IMR-90 (cell line): ENCODE measurements around the gene FBXL4. TPM values are rescaled to one million over a fixed set of nuclear protein-coding genes. Genes with fewer than 3 reads are reported as not detected.

ENCODE experiments used
- ATAC-seq: fragments of 200-7000 bp; cut with Tn5 transposase; 2 replicates; pipeline ENCODE4 v1.9.1; 2020; ENCODE audit warnings: low read depth, mild to moderate bottlenecking, moderate library complexity
- BruUV-seq: library from RNA; stranded (reverse); fragments of 400-500 nt; replicated peaks from 2 replicates; lab custom pipeline; 2021; lab: Mats Ljungman, UMichigan
- CTCF ChIA-PET: fragments of 300-600 bp; formaldehyde crosslinking; extraction: SDS; loops from one replicate; lab custom pipeline; 2021; ENCODE audit warnings: antibody characterized with exemption; lab: Yijun Ruan, JAX
- POLR2A ChIA-PET: fragments of 300-600 bp; sonication (Branson Sonifier 250); formaldehyde crosslinking; loops from one replicate; lab custom pipeline; 2022; ENCODE audit warnings: antibody characterized with exemption; ENCODE audit not compliant: unreplicated experiment; lab: Charles Lee
- DNase-seq: peaks from one replicate; pipeline ENCODE4 v3.0.0; 2013
- H2AFZ ChIP-seq: replicated peaks from 2 replicates; pipeline ENCODE3; 2013; ENCODE audit warnings: low read length, mild to moderate bottlenecking; ENCODE audit not compliant: poor library complexity
- H2AK5ac ChIP-seq: 2 replicates; pipeline ENCODE4 v1.6.1; 2013; ENCODE audit warnings: low read depth, low read length, inconsistent platforms
- H2AK9ac ChIP-seq: replicated peaks from 2 replicates; pipeline ENCODE3; 2013; ENCODE audit warnings: mild to moderate bottlenecking, low read depth, low read length, moderate library complexity; ENCODE audit not compliant: poor library complexity
- H2BK120ac ChIP-seq: 2 replicates; pipeline ENCODE4 v1.6.1; 2013; ENCODE audit warnings: low read depth, low read length, inconsistent platforms
- H2BK15ac ChIP-seq: 3 replicates; pipeline ENCODE4 v1.6.1; 2013; ENCODE audit warnings: low read depth, low read length, inconsistent platforms
- H2BK20ac ChIP-seq: 2 replicates; pipeline ENCODE4 v1.6.1; 2013; ENCODE audit warnings: low read depth, mild to moderate bottlenecking, inconsistent platforms, low read length, moderate library complexity
- H2BK5ac ChIP-seq: 2 replicates; pipeline ENCODE4 v1.6.1; 2013; ENCODE audit warnings: mild to moderate bottlenecking, low read depth, low read length, inconsistent platforms; ENCODE audit not compliant: poor library complexity, severe bottlenecking
- H3K14ac ChIP-seq: replicated peaks from 2 replicates; pipeline ENCODE4 v1.6.1; 2013; ENCODE audit warnings: low read depth, low read length, inconsistent platforms
- H3K18ac ChIP-seq: 2 replicates; pipeline ENCODE4 v1.6.1; 2013; ENCODE audit warnings: low read depth, low read length, control low read depth
- H3K23ac ChIP-seq: 2 replicates; pipeline ENCODE4 v1.6.1; 2013; ENCODE audit warnings: low read depth, low read length, inconsistent platforms
- H3K27ac ChIP-seq: 2 replicates; pipeline ENCODE4 v1.5.1; 2013; ENCODE audit warnings: mild to moderate bottlenecking, control low read depth, low read length; ENCODE audit not compliant: insufficient read depth
- H3K27me3 ChIP-seq: 2 replicates; pipeline ENCODE4 v1.6.1; 2013; ENCODE audit warnings: low read length; ENCODE audit not compliant: control insufficient read depth, insufficient read depth
- H3K36me3 ChIP-seq: 2 replicates; pipeline ENCODE4 v1.6.1; 2013; ENCODE audit warnings: low read length, mixed read lengths; ENCODE audit not compliant: control insufficient read depth, insufficient read depth
- H3K4ac ChIP-seq: 2 replicates; pipeline ENCODE4 v1.6.1; 2013; ENCODE audit warnings: low read depth, low read length, inconsistent platforms
- H3K4me1 ChIP-seq: 2 replicates; pipeline ENCODE4 v1.6.1; 2013; ENCODE audit warnings: low read length, mixed read lengths; ENCODE audit not compliant: control insufficient read depth, insufficient read depth
- H3K4me2 ChIP-seq: 2 replicates; pipeline ENCODE4 v1.6.1; 2013; ENCODE audit warnings: low read depth, mild to moderate bottlenecking, control low read depth, low read length, moderate library complexity
- H3K4me3 ChIP-seq: 2 replicates; pipeline ENCODE4 v1.5.1; 2013; ENCODE audit warnings: low read depth, mild to moderate bottlenecking, control low read depth, low read length, moderate library complexity; ENCODE audit not compliant: insufficient read depth
- H3K56ac ChIP-seq: 2 replicates; pipeline ENCODE4 v1.6.1; 2013; ENCODE audit warnings: low read length, inconsistent platforms; ENCODE audit not compliant: insufficient read depth; ENCODE audit errors: extremely low read depth
- H3K79me1 ChIP-seq, 2 experiments: 2 replicates each; pipeline ENCODE4 v1.6.1; 2013; ENCODE audit warnings: low read length in 2 of 2, inconsistent platforms in 1 of 2, low read depth in 1 of 2
- H3K9ac ChIP-seq: 2 replicates; pipeline ENCODE4 v1.6.1; 2013; ENCODE audit warnings: low read depth, low read length, control low read depth
- H3K9me1 ChIP-seq: 2 replicates; pipeline ENCODE4 v1.6.1; 2013; ENCODE audit warnings: low read length, inconsistent platforms; ENCODE audit not compliant: insufficient read depth
- H3K9me3 ChIP-seq: 2 replicates; pipeline ENCODE4 v1.6.1; 2013; ENCODE audit warnings: low read length; ENCODE audit not compliant: control insufficient read depth, insufficient read depth
- H4K20me1 ChIP-seq: 2 replicates; pipeline ENCODE4 v1.6.1; 2013; ENCODE audit warnings: low read length, inconsistent platforms; ENCODE audit not compliant: insufficient read depth
- H4K5ac ChIP-seq: 2 replicates; pipeline ENCODE4 v1.6.1; 2013; ENCODE audit warnings: mild to moderate bottlenecking, low read depth, low read length, control low read depth
- H4K8ac ChIP-seq, 2 experiments: 2 replicates each; pipeline ENCODE4 v1.6.1; 2013; ENCODE audit warnings: low read depth in 2 of 2, low read length in 2 of 2, control low read depth in 1 of 2, inconsistent platforms in 1 of 2
- H4K91ac ChIP-seq: 2 replicates; pipeline ENCODE4 v1.6.1; 2013; ENCODE audit warnings: low read depth, low read length, inconsistent platforms; ENCODE audit not compliant: insufficient read depth
- BHLHE40 ChIP-seq: fragments of 150-350 bp; IDR thresholded peaks from 2 replicates; pipeline ENCODE4 v1.6.1; 2016; ENCODE audit warnings: mild to moderate bottlenecking, low read depth, low read length
- CEBPB ChIP-seq: IDR thresholded peaks from 2 replicates; pipeline ENCODE4 v1.6.1; 2012; ENCODE audit warnings: low read depth, low read length, improper control_type of control experiment
- CHD1 ChIP-seq: IDR thresholded peaks from 2 replicates; pipeline ENCODE4 v1.6.1; 2012; ENCODE audit warnings: low read depth, low read length, improper control_type of control experiment
- CTCF ChIP-seq: conservative IDR thresholded peaks from 2 replicates; pipeline ENCODE4 v1.5.1; 2012; ENCODE audit warnings: mild to moderate bottlenecking, low read depth, low read length, improper control_type of control experiment
- ELK1 ChIP-seq: fragments of 150-350 bp; IDR thresholded peaks from 2 replicates; pipeline ENCODE4 v1.6.1; 2016; ENCODE audit warnings: low read depth, mild to moderate bottlenecking, low read length, moderate library complexity, borderline replicate concordance
- FOS ChIP-seq: fragments of 150-350 bp; IDR thresholded peaks from 2 replicates; pipeline ENCODE4 v1.6.1; 2016; ENCODE audit warnings: low read depth, low read length
- MAFK ChIP-seq: IDR thresholded peaks from 2 replicates; pipeline ENCODE4 v1.6.1; 2012; ENCODE audit warnings: low read depth, low read length, improper control_type of control experiment
- MAZ ChIP-seq: IDR thresholded peaks from 2 replicates; pipeline ENCODE4 v1.6.1; 2012; ENCODE audit warnings: low read depth, mild to moderate bottlenecking, low read length, improper control_type of control experiment, moderate library complexity, borderline replicate concordance
- MXI1 ChIP-seq: IDR thresholded peaks from 2 replicates; pipeline ENCODE4 v1.6.1; 2012; ENCODE audit warnings: low read depth, mild to moderate bottlenecking, low read length, moderate library complexity, borderline replicate concordance
- POLR2A ChIP-seq: IDR thresholded peaks from 2 replicates; pipeline ENCODE4 v1.6.1; 2012; ENCODE audit warnings: mild to moderate bottlenecking, low read depth, low read length
- RAD21 ChIP-seq: IDR thresholded peaks from 2 replicates; pipeline ENCODE4 v1.6.1; 2012; ENCODE audit warnings: low read length, improper control_type of control experiment
- RCOR1 ChIP-seq: IDR thresholded peaks from 2 replicates; pipeline ENCODE4 v1.6.1; 2012; ENCODE audit warnings: mild to moderate bottlenecking, low read length, improper control_type of control experiment; ENCODE audit not compliant: insufficient replicate concordance
- RFX5 ChIP-seq: IDR thresholded peaks from 2 replicates; pipeline ENCODE4 v1.8.0; 2012; ENCODE audit warnings: low read depth, mild to moderate bottlenecking, low read length, moderate library complexity
- SMC3 ChIP-seq: fragments of 150-350 bp; IDR thresholded peaks from 2 replicates; pipeline ENCODE4 v1.6.1; 2016; ENCODE audit warnings: low read depth, mild to moderate bottlenecking, antibody characterized with exemption, low read length, moderate library complexity
- USF2 ChIP-seq: fragments of 150-350 bp; IDR thresholded peaks from 2 replicates; pipeline ENCODE4 v1.6.1; 2017; ENCODE audit warnings: mild to moderate bottlenecking, antibody characterized with exemption, low read length, low read depth
- WGBS, 2 experiments: methylation state at CpG; one replicate each; pipeline versions ENCODE4 v1.1.5 to v1.1.7; 2013; ENCODE audit warnings: missing lambda C conversion rate in 2 of 2; ENCODE audit not compliant: insufficient read length in 1 of 2; ENCODE audit errors: extremely low coverage in 2 of 2; 5-methylcytosine and 5-hydroxymethylcytosine counted together
- dilution Hi-C: fragments of 300-500 bp; cut with HindIII; formaldehyde crosslinking; loops from one replicate; pipeline ENCODE4 v1.14.3; 2018; ENCODE audit warnings: low sequenced_read_pairs; ENCODE audit not compliant: unreplicated experiment
- in situ Hi-C: fragments of 300-500 bp; cut with MboI; formaldehyde crosslinking; loops from 3 replicates; pipeline ENCODE4 v1.14.3; 2019; ENCODE audit warnings: low sequenced_read_pairs, inconsistent platforms, mixed read lengths
- intact Hi-C: fragments of 100-400 bp; cut with micrococcal nuclease; formaldehyde crosslinking; loops from 2 replicates; pipeline ENCODE4 v1.10.0; 2022
- polyA plus RNA-seq, 3 experiments: library from polyadenylated mRNA; depleted of rRNA; stranded (reverse); fragments of >200 nt; gene quantifications; 2 replicates each; pipeline ENCODE4 v1.2.3, GENCODE V29; 2012; ENCODE audit warnings: low replicate concordance in 1 of 3
- total RNA-seq: library from RNA; depleted of rRNA; stranded (reverse); fragments of >200 nt; gene quantifications from 2 replicates; pipeline ENCODE4 v1.2.3, GENCODE V29; 2012

The FBXL4 gene
- total and polyA plus RNA-seq, 2 of the 4 experiments (the other 2 are of a cell fraction): 7.8 to 17.6 TPM

GRCh38 chr6:98909236-98909635, 38.5 kb downstream of the FBXL4 start:
- Histone ChIP-seq H3K9me1 (0 out of 2 replicates have a peak, but pooled peaks cover 2% of the 10 kb centered on the region), H2BK5ac (no peak overlapping the region), H3K14ac (no peak overlapping the region), H3K23ac (no peak overlapping the region), H2BK120ac (no peak overlapping the region), H3K4ac (no peak overlapping the region), H3K4me3 (no peak overlapping the region), H3K4me2 (no peak overlapping the region), H3K56ac (no peak overlapping the region), H4K5ac (no peak overlapping the region), H4K91ac (no peak overlapping the region), H2AK5ac (no peak overlapping the region), H4K20me1 (no peaks in the 10 kb centered on the region), H3K9ac (no peak overlapping the region), H3K79me1 (peaks cover 0 to 3% of the 10 kb centered on the region in 2 experiments; a peak in 2 of 4 replicates), H3K9me3 (no peaks in the 10 kb centered on the region), H4K8ac (no peak overlapping the region), H3K36me3 (no peaks in the 10 kb centered on the region), H3K18ac (no peak overlapping the region), H2AK9ac (no peak overlapping the region), H3K27ac (no peak overlapping the region), H2AFZ (no peak overlapping the region), H3K27me3 (no peaks in the 10 kb centered on the region), H2BK20ac (no peak overlapping the region), H3K4me1 (no peaks in the 10 kb centered on the region), H2BK15ac (no peak overlapping the region)
- no peak for ATAC-seq
- no TSS peak for BruUV-seq
- WGBS, 2 experiments: no CpG with 5 or more reads among the region's 1 CpG
- dilution Hi-C loops: no loop called here
- no peak for TF ChIP-seq CEBPB
- no peak for TF ChIP-seq FOS
- no peak for TF ChIP-seq ELK1
- TF ChIP-seq MAZ: no peak
- TF ChIP-seq POLR2A: no peak
- TF ChIP-seq BHLHE40: no peak
- no peak for TF ChIP-seq RCOR1
- no peak for TF ChIP-seq RFX5
- TF ChIP-seq RAD21: no peak
- no peak for TF ChIP-seq CHD1
- TF ChIP-seq MXI1: no peak
- no peak for TF ChIP-seq USF2
- TF ChIP-seq CTCF: no peak
- no peak for TF ChIP-seq SMC3
- no peak for TF ChIP-seq MAFK
- intact Hi-C loops: no loop called here
- in situ Hi-C loops: no loop called here
- CTCF ChIA-PET: no interaction called here
- POLR2A ChIA-PET: interaction anchor here (0.7 kb wide), 1 partner anchor 14 kb away, joined by 3 read pairs; no protein-coding TSS in a partner anchor
- no peak for DNase-seq
